ENCODE results near the gene HLA-DQA1. TPM values are rescaled to one million over a fixed set of nuclear protein-coding genes. Genes with fewer than 3 reads are reported as not detected.
"Not testable (repeated sequence)": the region's sequence is repeated elsewhere in the genome, so short reads cannot be mapped to it uniquely, and the experiment has no call there.

HLA-DQA1 gene
- polyA plus RNA-seq (2013, experiment 1 of 2), result 0.07 TPM
- not detected for polyA plus RNA-seq (2013, experiment 2 of 2)

GRCh38 chr6:32637219-32637880 is at the start of gene HLA-DQA1:
Gene HLA-DQA1, plus strand, starts transcription at chr6:32637406. Its CDS starts 53 bp downstream, at chr6:32637459.
- Histone ChIP-seq H3K36me3 (ENCODE audit: control insufficient read depth, insufficient read depth, low read length) (no peaks in the 10 kb centered on the region), H4K8ac (ENCODE audit: low read depth, low read length) (no peak within 1 kb of the TSS), H3K18ac (ENCODE audit: low read length) (no peak within 1 kb of the TSS), H4K5ac (ENCODE audit: low read length) (no peak within 1 kb of the TSS), H3K9ac (ENCODE audit: low read length) (no peak within 1 kb of the TSS), H3K4me3 (ENCODE audit: low read length) (no peak within 1 kb of the TSS), H3K23ac (ENCODE audit: low read length) (no peak within 1 kb of the TSS), H3K79me2 (ENCODE audit: control insufficient read depth, insufficient read depth, low read length) (no peaks in the 10 kb centered on the region), H2BK120ac (ENCODE audit: low read depth, low read length) (no peak within 1 kb of the TSS), H3K4me2 (ENCODE audit: low read length) (no peak within 1 kb of the TSS), H3K4me1 (ENCODE audit: control insufficient read depth, low read depth, low read length) (no peaks in the 10 kb centered on the region), H3K27me3 (ENCODE audit: insufficient read depth, low read length, poor library complexity) (no peaks in the 10 kb centered on the region), H3K4ac (ENCODE audit: low read depth, low read length) (no peak within 1 kb of the TSS), H3K56ac (ENCODE audit: low read length) (no peak within 1 kb of the TSS), H3K79me1 (ENCODE audit: low read length) (no peaks in the 10 kb centered on the region), H2BK5ac (ENCODE audit: low read length) (no peak within 1 kb of the TSS), H2BK15ac (replicated peaks; ENCODE audit: low read depth) (no peak within 1 kb of the TSS), H2AK5ac (ENCODE audit: low read length) (no peak within 1 kb of the TSS), H3K27ac (ENCODE audit: low read depth, low read length) (no peak within 1 kb of the TSS)
- WGBS (ENCODE audit: extremely low coverage, insufficient coverage, low lambda C conversion rate), result no CpG with 5 or more reads among the region's 7 CpGs
- no peak for DNase-seq

- no peak for DNase-seq
- H2BK5ac ChIP-seq (ENCODE audit: low read length), result no peak overlapping the region
- no peak overlapping the region for H3K18ac ChIP-seq (ENCODE audit: low read length)
- H3K79me2 ChIP-seq (ENCODE audit: control insufficient read depth, insufficient read depth, low read length), result no peaks in the 10 kb centered on the region
- H2BK15ac ChIP-seq (replicated peaks; ENCODE audit: low read depth), result no peak overlapping the region
- no peak overlapping the region for H3K27ac ChIP-seq (ENCODE audit: low read depth, low read length)
- H4K5ac ChIP-seq (ENCODE audit: low read length), result no peak overlapping the region
- no peak overlapping the region for H3K9ac ChIP-seq (ENCODE audit: low read length)
- no peak overlapping the region for H3K4me3 ChIP-seq (ENCODE audit: low read length)
- H3K4me1 ChIP-seq (ENCODE audit: control insufficient read depth, low read depth, low read length), result no peaks in the 10 kb centered on the region
- no peaks in the 10 kb centered on the region for H3K27me3 ChIP-seq (ENCODE audit: insufficient read depth, low read length, poor library complexity)
- no CpG with 5 or more reads among the region's 2 CpGs for WGBS (ENCODE audit: extremely low coverage, insufficient coverage, low lambda C conversion rate)
- H3K23ac ChIP-seq (ENCODE audit: low read length), result no peak overlapping the region
- no peak overlapping the region for H2BK120ac ChIP-seq (ENCODE audit: low read depth, low read length)
- H3K79me1 ChIP-seq (ENCODE audit: low read length), result no peaks in the 10 kb centered on the region
- H3K4ac ChIP-seq (ENCODE audit: low read depth, low read length), result no peak overlapping the region
- H3K4me2 ChIP-seq (ENCODE audit: low read length), result no peak overlapping the region
- H2AK5ac ChIP-seq (ENCODE audit: low read length), result no peak overlapping the region
- H3K56ac ChIP-seq (ENCODE audit: low read length), result no peak overlapping the region
- H4K8ac ChIP-seq (ENCODE audit: low read depth, low read length), result no peak overlapping the region
- no peaks in the 10 kb centered on the region for H3K36me3 ChIP-seq (ENCODE audit: control insufficient read depth, insufficient read depth, low read length)
Observed at GRCh38 chr6:32588156-32588555, 49.0 kb upstream of the HLA-DQA1 start.

GRCh38 chr6:32589596-32590449 is 47.4 kb upstream of the HLA-DQA1 start, which contains the start of gene HLA-DRB1:
Gene HLA-DRB1, minus strand, starts transcription at chr6:32589848. Its CDS starts 106 bp downstream, at chr6:32589742.
- Histone ChIP-seq H3K4ac (ENCODE audit: low read depth, low read length) (no peak within 1 kb of the TSS), H3K4me2 (ENCODE audit: low read length) (no peak within 1 kb of the TSS), H4K8ac (ENCODE audit: low read depth, low read length) (no peak within 1 kb of the TSS), H4K5ac (ENCODE audit: low read length) (no peak within 1 kb of the TSS), H3K4me1 (ENCODE audit: control insufficient read depth, low read depth, low read length) (no peaks in the 10 kb centered on the region), H3K79me2 (ENCODE audit: control insufficient read depth, insufficient read depth, low read length) (no peaks in the 10 kb centered on the region), H2BK120ac (ENCODE audit: low read depth, low read length) (no peak within 1 kb of the TSS), H3K18ac (ENCODE audit: low read length) (no peak within 1 kb of the TSS), H3K79me1 (ENCODE audit: low read length) (no peaks in the 10 kb centered on the region), H3K56ac (ENCODE audit: low read length) (no peak within 1 kb of the TSS), H2AK5ac (ENCODE audit: low read length) (no peak within 1 kb of the TSS), H3K9ac (ENCODE audit: low read length) (no peak within 1 kb of the TSS), H3K27me3 (ENCODE audit: insufficient read depth, low read length, poor library complexity) (no peaks in the 10 kb centered on the region), H2BK5ac (ENCODE audit: low read length) (no peak within 1 kb of the TSS), H2BK15ac (replicated peaks; ENCODE audit: low read depth) (no peak within 1 kb of the TSS), H3K23ac (ENCODE audit: low read length) (no peak within 1 kb of the TSS), H3K36me3 (ENCODE audit: control insufficient read depth, insufficient read depth, low read length) (no peaks in the 10 kb centered on the region), H3K27ac (ENCODE audit: low read depth, low read length) (no peak within 1 kb of the TSS), H3K4me3 (ENCODE audit: low read length) (no peak within 1 kb of the TSS)
- no CpG with 5 or more reads among the region's 9 CpGs for WGBS (ENCODE audit: extremely low coverage, insufficient coverage, low lambda C conversion rate)
- peak; percentile 83 for DNase-seq

GRCh38 chr6:32590713-32591112 is 46.5 kb upstream of the HLA-DQA1 start:
- not testable (repeated sequence) for H2BK5ac ChIP-seq (ENCODE audit: low read length); H3K23ac ChIP-seq (ENCODE audit: low read length); H3K4me2 ChIP-seq (ENCODE audit: low read length); H3K56ac ChIP-seq (ENCODE audit: low read length); H4K8ac ChIP-seq (ENCODE audit: low read depth, low read length); DNase-seq; H3K27ac ChIP-seq (ENCODE audit: low read depth, low read length); H3K4me3 ChIP-seq (ENCODE audit: low read length); H3K4ac ChIP-seq (ENCODE audit: low read depth, low read length); H3K9ac ChIP-seq (ENCODE audit: low read length); H2AK5ac ChIP-seq (ENCODE audit: low read length); H3K18ac ChIP-seq (ENCODE audit: low read length); H3K27me3 ChIP-seq (ENCODE audit: insufficient read depth, low read length, poor library complexity); H2BK120ac ChIP-seq (ENCODE audit: low read depth, low read length); H3K79me2 ChIP-seq (ENCODE audit: control insufficient read depth, insufficient read depth, low read length); H3K79me1 ChIP-seq (ENCODE audit: low read length); H3K4me1 ChIP-seq (ENCODE audit: control insufficient read depth, low read depth, low read length); H4K5ac ChIP-seq (ENCODE audit: low read length); H2BK15ac ChIP-seq (replicated peaks; ENCODE audit: low read depth); H3K36me3 ChIP-seq (ENCODE audit: control insufficient read depth, insufficient read depth, low read length)
- no CpG with 5 or more reads among the region's 10 CpGs for WGBS (ENCODE audit: extremely low coverage, insufficient coverage, low lambda C conversion rate)

GRCh38 chr6:32597024-32597423 is 40.2 kb upstream of the HLA-DQA1 start:
- H2BK120ac ChIP-seq (ENCODE audit: low read depth, low read length), result no peak overlapping the region
- no peak overlapping the region for H3K4ac ChIP-seq (ENCODE audit: low read depth, low read length)
- no peak overlapping the region for H2BK15ac ChIP-seq (replicated peaks; ENCODE audit: low read depth)
- H3K4me1 ChIP-seq (ENCODE audit: control insufficient read depth, low read depth, low read length), result no peaks in the 10 kb centered on the region
- H2AK5ac ChIP-seq (ENCODE audit: low read length), result no peak overlapping the region
- no peak overlapping the region for H3K18ac ChIP-seq (ENCODE audit: low read length)
- no peak overlapping the region for H3K27ac ChIP-seq (ENCODE audit: low read depth, low read length)
- H3K4me2 ChIP-seq (ENCODE audit: low read length), result no peak overlapping the region
- H3K23ac ChIP-seq (ENCODE audit: low read length), result no peak overlapping the region
- H3K79me1 ChIP-seq (ENCODE audit: low read length), result no peaks in the 10 kb centered on the region
- H3K9ac ChIP-seq (ENCODE audit: low read length), result no peak overlapping the region
- H3K4me3 ChIP-seq (ENCODE audit: low read length), result no peak overlapping the region
- no peak overlapping the region for H3K56ac ChIP-seq (ENCODE audit: low read length)
- no peak for DNase-seq
- H4K5ac ChIP-seq (ENCODE audit: low read length), result no peak overlapping the region
- no peak overlapping the region for H4K8ac ChIP-seq (ENCODE audit: low read depth, low read length)
- no peak overlapping the region for H2BK5ac ChIP-seq (ENCODE audit: low read length)
- no peaks in the 10 kb centered on the region for H3K36me3 ChIP-seq (ENCODE audit: control insufficient read depth, insufficient read depth, low read length)
- H3K79me2 ChIP-seq (ENCODE audit: control insufficient read depth, insufficient read depth, low read length), result no peaks in the 10 kb centered on the region
- H3K27me3 ChIP-seq (ENCODE audit: insufficient read depth, low read length, poor library complexity), result no peaks in the 10 kb centered on the region
